Left ventricle myocardium inferior (tissue), 1 donor: ENCODE measurements around the gene RGS19. TPM values are rescaled to one million over a fixed set of nuclear protein-coding genes. Genes with fewer than 3 reads are reported as not detected.
"Not testable (repeated sequence)": the region's sequence is repeated elsewhere in the genome, so short reads cannot be mapped to it uniquely, and the experiment has no call there.

Experiments used
- DNase-seq: peaks from one replicate; pipeline ENCODE4 v3.0.0-alpha.2; 2020
- H3K27ac ChIP-seq: fragments of 200-600 bp; replicated peaks from 2 replicates; pipeline ENCODE4 v1.8.0; 2021
- H3K27me3 ChIP-seq: fragments of 200-600 bp; 2 replicates; pipeline ENCODE4 v1.8.0; 2021; ENCODE audit warnings: low read depth
- H3K36me3 ChIP-seq: fragments of 200-600 bp; 2 replicates; pipeline ENCODE4 v1.8.0; 2021
- H3K4me1 ChIP-seq: fragments of 200-600 bp; 2 replicates; pipeline ENCODE4 v1.8.0; 2021
- H3K4me3 ChIP-seq: fragments of 200-600 bp; 2 replicates; pipeline ENCODE4 v1.8.0; 2021; ENCODE audit warnings: mild to moderate bottlenecking, moderate library complexity
- H3K9me3 ChIP-seq: fragments of 200-600 bp; replicated peaks from 2 replicates; pipeline ENCODE4 v1.8.0; 2021
- intact Hi-C: fragments of 100-400 bp; cut with micrococcal nuclease; formaldehyde crosslinking; loops from one replicate; pipeline ENCODE4 v1.11.0; 2022
- total RNA-seq: library from RNA; stranded (reverse); fragmentation: NEBNext Ultra II Directional; extraction: Animal tissue kit (Norgen Biotek cat#: 25700); gene quantifications from one replicate; pipeline ENCODE4 v1.2.1, GENCODE V29; 2021
- TF ChIP-seq, protein P1 (sequence below): fragments of 200-600 bp; IDR thresholded peaks from 2 replicates; pipeline ENCODE4 v1.8.0; 2021; ENCODE audit warnings: antibody characterized with exemption, mild to moderate bottlenecking, borderline replicate concordance
- donor health status: DM: no; HTN: yes; CAD: no; lungs with severe emphysema.

Gene RGS19
- total RNA-seq, 1 donor from 2014 or later: 6.1 TPM

DNA sequence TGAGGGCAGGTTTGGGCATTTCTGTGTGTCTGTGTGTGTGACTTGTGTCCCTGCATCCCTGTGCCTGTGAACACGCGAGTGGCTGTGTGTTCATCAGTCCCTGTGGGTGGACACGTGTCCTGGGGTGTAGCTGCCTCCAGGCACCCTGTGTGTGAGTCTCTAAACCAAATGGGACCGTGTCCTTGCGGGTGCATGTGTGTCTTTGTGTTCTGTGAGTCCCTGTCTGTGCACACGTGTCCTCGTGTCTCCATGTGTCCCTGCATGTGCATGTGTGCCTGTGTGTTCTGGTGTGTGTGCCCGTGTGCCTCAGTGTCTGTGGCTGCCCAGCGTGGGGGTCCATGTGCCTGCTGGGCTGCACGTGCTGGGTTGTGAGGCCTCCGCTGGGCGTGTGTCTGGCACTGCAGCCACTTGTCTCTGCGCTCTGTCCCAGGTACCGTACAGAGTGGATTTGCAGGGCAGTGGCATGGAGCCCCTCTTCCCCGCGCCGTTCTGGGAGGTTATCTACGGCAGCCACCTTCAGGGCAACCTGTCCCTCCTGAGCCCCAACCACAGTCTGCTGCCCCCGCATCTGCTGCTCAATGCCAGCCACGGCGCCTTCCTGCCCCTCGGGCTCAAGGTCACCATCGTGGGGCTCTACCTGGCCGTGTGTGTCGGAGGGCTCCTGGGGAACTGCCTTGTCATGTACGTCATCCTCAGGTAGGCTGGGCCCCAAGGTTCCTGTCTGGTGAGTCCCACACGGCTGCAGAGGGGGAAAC, 13.1 kb upstream of the RGS19 start:
- H3K4me3 ChIP-seq: no peak overlapping the region
- H3K4me1 ChIP-seq: no peaks in the 10 kb centered on the region
- TF ChIP-seq, protein P1, sequence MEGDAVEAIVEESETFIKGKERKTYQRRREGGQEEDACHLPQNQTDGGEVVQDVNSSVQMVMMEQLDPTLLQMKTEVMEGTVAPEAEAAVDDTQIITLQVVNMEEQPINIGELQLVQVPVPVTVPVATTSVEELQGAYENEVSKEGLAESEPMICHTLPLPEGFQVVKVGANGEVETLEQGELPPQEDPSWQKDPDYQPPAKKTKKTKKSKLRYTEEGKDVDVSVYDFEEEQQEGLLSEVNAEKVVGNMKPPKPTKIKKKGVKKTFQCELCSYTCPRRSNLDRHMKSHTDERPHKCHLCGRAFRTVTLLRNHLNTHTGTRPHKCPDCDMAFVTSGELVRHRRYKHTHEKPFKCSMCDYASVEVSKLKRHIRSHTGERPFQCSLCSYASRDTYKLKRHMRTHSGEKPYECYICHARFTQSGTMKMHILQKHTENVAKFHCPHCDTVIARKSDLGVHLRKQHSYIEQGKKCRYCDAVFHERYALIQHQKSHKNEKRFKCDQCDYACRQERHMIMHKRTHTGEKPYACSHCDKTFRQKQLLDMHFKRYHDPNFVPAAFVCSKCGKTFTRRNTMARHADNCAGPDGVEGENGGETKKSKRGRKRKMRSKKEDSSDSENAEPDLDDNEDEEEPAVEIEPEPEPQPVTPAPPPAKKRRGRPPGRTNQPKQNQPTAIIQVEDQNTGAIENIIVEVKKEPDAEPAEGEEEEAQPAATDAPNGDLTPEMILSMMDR: no peak
- H3K36me3 ChIP-seq: no peaks in the 10 kb centered on the region
- no peaks in the 10 kb centered on the region for H3K9me3 ChIP-seq
- no peak overlapping the region for H3K27ac ChIP-seq
- H3K27me3 ChIP-seq: peaks cover 38% of the 10 kb centered on the region
- DNase-seq: no peak
- intact Hi-C loops: no loop called here

DNA sequence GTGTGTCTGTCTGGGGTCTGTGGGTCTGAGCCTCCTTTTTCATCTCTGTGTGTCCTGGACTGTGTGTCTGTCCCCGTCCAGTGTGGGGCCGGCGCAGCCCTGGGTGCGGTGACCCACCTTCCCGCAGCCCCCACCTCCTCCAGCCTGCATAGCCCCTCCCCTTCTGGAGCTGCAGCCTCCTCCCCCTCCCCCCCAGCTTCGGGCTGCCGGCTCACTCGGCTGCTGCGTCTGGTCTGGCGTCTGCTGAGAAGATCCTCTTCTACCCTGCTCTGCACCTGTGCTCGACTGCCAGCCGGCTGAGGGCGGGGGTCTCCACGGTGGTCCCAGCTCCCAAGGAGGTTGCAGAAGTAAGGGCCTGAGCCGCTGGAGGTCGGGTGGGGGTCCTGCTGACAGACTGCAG, 12.5 kb upstream of the RGS19 start:
- no peak overlapping the region for H3K27ac ChIP-seq
- H3K36me3 ChIP-seq: no peaks in the 10 kb centered on the region
- no peaks in the 10 kb centered on the region for H3K9me3 ChIP-seq
- peaks cover 39% of the 10 kb centered on the region for H3K27me3 ChIP-seq
- no peak for DNase-seq
- no peak overlapping the region for H3K4me3 ChIP-seq
- intact Hi-C loops: no loop called here
- TF ChIP-seq, protein P1: no peak
- H3K4me1 ChIP-seq: no peaks in the 10 kb centered on the region

DNA sequence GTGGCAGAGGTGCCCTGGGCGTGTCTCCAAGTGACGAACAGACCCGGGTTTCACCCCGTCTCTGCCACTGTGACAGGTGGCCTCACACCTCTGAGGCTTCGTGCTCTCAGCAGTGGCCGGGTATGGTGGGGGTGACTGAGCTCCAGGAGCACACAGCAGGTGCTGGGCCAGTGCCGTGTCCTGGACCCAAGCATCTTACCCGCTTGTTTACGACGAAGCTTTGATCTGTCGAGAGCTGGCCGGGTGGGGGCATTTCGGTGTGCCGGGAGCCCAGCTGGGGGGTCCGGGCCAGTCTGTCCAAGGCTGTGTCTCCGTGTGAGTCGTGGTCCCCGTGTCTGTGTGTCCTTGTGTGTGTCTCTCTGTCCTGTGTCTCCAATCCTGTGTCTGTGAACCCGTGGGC, 12.0 kb upstream of the RGS19 start:
- intact Hi-C loops: no loop called here

DNA sequence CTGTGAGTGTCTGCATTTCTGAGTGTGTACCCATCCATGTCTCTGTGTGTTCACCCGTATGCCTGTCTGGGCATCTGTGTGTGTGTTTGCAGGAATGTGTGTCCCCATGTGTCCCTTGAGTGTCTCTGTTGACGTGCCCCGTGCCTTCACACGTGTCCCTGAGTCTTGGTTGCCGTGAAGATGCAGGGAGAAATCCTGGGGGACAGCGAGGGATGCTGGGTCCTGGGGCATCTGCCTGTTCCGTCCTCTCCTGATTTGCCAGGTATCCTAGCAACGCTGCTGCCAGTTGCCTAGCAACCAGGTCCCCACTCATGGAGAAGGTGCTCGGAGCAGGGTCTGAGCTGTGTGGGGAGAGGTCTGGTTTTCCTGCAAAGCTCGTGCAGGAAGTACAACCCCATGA, 10.8 kb upstream of the RGS19 start:
- Histone ChIP-seq H3K36me3 (no peaks in the 10 kb centered on the region), H3K4me3 (no peak overlapping the region), H3K27ac (no peak overlapping the region), H3K9me3 (no peaks in the 10 kb centered on the region), H3K4me1 (no peaks in the 10 kb centered on the region), H3K27me3 (peaks cover 42% of the 10 kb centered on the region)
- DNase-seq: no peak
- intact Hi-C loops: no loop called here
- TF ChIP-seq, protein P1: no peak

More for the DNA sequence above, 12.0 kb upstream of the RGS19 start:
- Histone ChIP-seq H3K4me1 (no peaks in the 10 kb centered on the region), H3K4me3 (no peak overlapping the region), H3K9me3 (no peaks in the 10 kb centered on the region), H3K36me3 (no peaks in the 10 kb centered on the region), H3K27me3 (peaks cover 41% of the 10 kb centered on the region), H3K27ac (no peak overlapping the region)
- TF ChIP-seq, protein P1: no peak
- DNase-seq: no peak

DNA sequence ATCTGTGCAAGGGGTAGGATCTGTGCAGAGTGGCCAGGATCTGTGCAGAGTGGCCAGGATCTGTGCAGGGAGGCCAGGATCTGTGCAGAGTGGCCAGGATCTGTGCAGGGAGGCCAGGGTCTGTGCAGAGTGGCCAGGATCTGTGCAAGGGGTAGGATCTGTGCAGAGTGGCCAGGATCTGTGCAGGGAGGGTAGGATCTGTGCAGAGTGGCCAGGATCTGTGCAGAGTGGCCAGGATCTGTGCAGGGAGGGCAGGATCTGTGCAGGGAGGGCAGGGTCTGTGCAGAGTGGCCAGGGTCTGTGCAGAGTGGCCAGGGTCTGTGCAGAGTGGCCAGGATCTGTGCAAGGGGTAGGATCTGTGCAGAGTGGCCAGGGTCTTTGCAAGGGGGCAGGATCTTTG, 9.3 kb upstream of the RGS19 start:
- DNase-seq, H3K27ac ChIP-seq, intact Hi-C loops, H3K4me3 ChIP-seq, H3K36me3 ChIP-seq, H3K9me3 ChIP-seq: not testable (repeated sequence)
- Histone ChIP-seq H3K27me3 (peaks cover 57% of the 10 kb centered on the region), H3K4me1 (peaks cover 12% of the 10 kb centered on the region)

DNA sequence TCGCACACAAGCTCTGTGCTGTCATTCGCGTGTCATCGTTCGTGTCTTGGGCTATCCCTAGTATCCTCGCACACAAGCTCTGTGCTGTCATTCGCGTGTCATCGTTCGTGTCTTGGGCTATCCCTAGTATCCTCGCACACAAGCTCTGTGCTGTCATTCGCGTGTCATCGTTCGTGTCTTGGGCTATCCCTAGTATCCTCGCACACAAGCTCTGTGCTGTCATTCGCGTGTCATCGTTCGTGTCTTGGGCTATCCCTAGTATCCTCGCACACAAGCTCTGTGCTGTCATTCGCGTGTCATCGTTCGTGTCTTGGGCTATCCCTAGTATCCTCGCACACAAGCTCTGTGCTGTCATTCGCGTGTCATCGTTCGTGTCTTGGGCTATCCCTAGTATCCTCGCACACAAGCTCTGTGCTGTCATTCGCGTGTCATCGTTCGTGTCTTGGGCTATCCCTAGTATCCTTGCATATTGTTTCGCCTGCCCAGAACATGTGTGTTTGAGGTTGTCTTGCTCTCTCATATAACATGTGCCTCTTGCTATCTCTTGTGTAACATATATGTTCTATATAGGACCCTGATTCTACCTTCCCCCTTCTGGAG, 8.0 kb upstream of the RGS19 start:
- H3K4me1 ChIP-seq: peaks cover 21% of the 10 kb centered on the region
- H3K36me3 ChIP-seq, DNase-seq, H3K9me3 ChIP-seq, H3K4me3 ChIP-seq, intact Hi-C loops, H3K27ac ChIP-seq: not testable (repeated sequence)
- peaks cover 50% of the 10 kb centered on the region for H3K27me3 ChIP-seq
